ENCODE results near the gene CADPS2. TPM values are rescaled to one million over a fixed set of nuclear protein-coding genes. Genes with fewer than 3 reads are reported as not detected.

The CADPS2 gene
- total RNA-seq, 2 donors from 2014 or later: 4.3 to 11.7 TPM

DNA sequence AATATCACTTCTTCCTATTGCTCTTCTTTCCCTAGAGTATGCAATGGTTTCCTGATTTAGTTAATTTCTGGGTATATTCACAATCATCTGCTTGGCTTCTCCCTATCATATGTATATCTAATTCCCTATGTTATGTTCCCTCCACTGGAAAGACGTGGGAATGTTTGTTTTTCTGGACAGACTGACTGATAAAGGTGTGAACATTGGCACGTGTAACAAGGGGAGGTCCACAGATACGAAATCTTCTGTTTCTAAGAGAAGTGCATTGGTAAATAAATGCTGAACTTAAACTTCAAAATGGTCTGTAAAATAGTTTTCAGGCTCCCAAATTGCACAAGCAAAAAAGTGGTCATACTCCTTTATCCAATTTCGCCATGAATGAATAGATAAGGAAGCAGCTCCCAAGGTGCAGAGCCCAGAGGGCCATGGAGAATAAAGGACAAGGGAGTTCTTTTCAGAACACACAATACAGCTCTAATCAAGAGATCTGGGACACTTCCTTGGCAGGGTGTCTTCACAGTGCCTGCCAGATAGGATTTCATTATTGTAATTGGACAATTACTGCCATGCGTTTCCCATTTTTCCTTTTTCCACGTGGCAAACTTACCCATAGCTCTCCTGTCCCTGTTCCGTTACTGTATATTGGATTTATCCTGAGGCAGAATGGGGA is 329.3 kb downstream of the CADPS2 start:
- Histone ChIP-seq H3K27me3 (ENCODE audit: control insufficient read depth, insufficient read depth, low read length, poor library complexity, severe bottlenecking) (no peaks in the 10 kb centered on the region), H3K9me3 (ENCODE audit: control insufficient read depth, low read length) (no peaks in the 10 kb centered on the region), H3K27ac (ENCODE audit: low read depth, low read length) (no peak overlapping the region), H3K4me3 (ENCODE audit: low read length) (no peak overlapping the region), H3K4me1 (ENCODE audit: control insufficient read depth, insufficient read depth, low read length) (no peaks in the 10 kb centered on the region), H3K36me3 (ENCODE audit: control insufficient read depth, insufficient read depth, low read length) (no peaks in the 10 kb centered on the region), H3K9ac (ENCODE audit: extremely low read depth, low read length, poor library complexity, severe bottlenecking) (no peak overlapping the region)
- Mint-ChIP-seq H3K4me1 (peaks cover 17% of the 10 kb centered on the region), H3K27ac (no peak overlapping the region), H3K4me3 (no peak overlapping the region), H3K36me3 (ENCODE audit: low read depth) (no peaks in the 10 kb centered on the region), H3K27me3 (ENCODE audit: insufficient read depth) (no peaks in the 10 kb centered on the region), H3K9me3 (no peaks in the 10 kb centered on the region)
- 87 to 95% methylated on average over 3 to 7 of the region's 7 CpGs for WGBS, 2 experiments (ENCODE audit: insufficient coverage in 1 of 2, insufficient read length in 1 of 2)
- TF ChIP-seq, protein P1, sequence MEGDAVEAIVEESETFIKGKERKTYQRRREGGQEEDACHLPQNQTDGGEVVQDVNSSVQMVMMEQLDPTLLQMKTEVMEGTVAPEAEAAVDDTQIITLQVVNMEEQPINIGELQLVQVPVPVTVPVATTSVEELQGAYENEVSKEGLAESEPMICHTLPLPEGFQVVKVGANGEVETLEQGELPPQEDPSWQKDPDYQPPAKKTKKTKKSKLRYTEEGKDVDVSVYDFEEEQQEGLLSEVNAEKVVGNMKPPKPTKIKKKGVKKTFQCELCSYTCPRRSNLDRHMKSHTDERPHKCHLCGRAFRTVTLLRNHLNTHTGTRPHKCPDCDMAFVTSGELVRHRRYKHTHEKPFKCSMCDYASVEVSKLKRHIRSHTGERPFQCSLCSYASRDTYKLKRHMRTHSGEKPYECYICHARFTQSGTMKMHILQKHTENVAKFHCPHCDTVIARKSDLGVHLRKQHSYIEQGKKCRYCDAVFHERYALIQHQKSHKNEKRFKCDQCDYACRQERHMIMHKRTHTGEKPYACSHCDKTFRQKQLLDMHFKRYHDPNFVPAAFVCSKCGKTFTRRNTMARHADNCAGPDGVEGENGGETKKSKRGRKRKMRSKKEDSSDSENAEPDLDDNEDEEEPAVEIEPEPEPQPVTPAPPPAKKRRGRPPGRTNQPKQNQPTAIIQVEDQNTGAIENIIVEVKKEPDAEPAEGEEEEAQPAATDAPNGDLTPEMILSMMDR (conservative IDR thresholded peaks at IDR 0.05): no peak
- DNase-seq: no peak

DNA sequence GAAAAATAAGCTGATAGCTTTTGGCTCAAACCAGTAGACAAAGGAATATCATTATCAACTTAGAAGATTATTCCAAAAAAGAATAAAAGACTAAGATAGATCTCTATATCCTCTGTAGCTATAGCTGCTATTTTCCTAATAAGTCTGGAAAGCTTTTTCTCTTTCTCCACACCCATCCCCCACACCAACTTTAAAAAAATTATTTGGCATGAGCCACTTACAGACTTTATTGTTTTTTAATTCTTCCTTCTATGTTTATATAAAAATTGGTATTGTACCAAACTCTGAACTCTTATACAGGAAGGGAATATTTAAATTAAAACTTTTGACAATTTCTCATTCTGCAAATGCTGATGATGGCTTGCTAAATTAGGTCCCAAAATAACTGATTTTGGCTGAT is 330.0 kb downstream of the CADPS2 start:
- H3K4me1 ChIP-seq (ENCODE audit: control insufficient read depth, insufficient read depth, low read length): no peaks in the 10 kb centered on the region
- peaks cover 11% of the 10 kb centered on the region for H3K4me1 Mint-ChIP-seq
- H3K9me3 ChIP-seq (ENCODE audit: control insufficient read depth, low read length): no peaks in the 10 kb centered on the region
- H3K36me3 ChIP-seq (ENCODE audit: control insufficient read depth, insufficient read depth, low read length): no peaks in the 10 kb centered on the region
- no peak overlapping the region for H3K9ac ChIP-seq (ENCODE audit: extremely low read depth, low read length, poor library complexity, severe bottlenecking)
- no peak for DNase-seq
- no peaks in the 10 kb centered on the region for H3K9me3 Mint-ChIP-seq
- H3K27ac ChIP-seq (ENCODE audit: low read depth, low read length): no peak overlapping the region
- TF ChIP-seq, protein P1 (conservative IDR thresholded peaks at IDR 0.05): no peak
- no peak overlapping the region for H3K4me3 Mint-ChIP-seq
- H3K27me3 ChIP-seq (ENCODE audit: control insufficient read depth, insufficient read depth, low read length, poor library complexity, severe bottlenecking): no peaks in the 10 kb centered on the region
- H3K27ac Mint-ChIP-seq: no peak overlapping the region
- H3K27me3 Mint-ChIP-seq (ENCODE audit: insufficient read depth): no peaks in the 10 kb centered on the region
- no peak overlapping the region for H3K4me3 ChIP-seq (ENCODE audit: low read length)
- H3K36me3 Mint-ChIP-seq (ENCODE audit: low read depth): no peaks in the 10 kb centered on the region

DNA sequence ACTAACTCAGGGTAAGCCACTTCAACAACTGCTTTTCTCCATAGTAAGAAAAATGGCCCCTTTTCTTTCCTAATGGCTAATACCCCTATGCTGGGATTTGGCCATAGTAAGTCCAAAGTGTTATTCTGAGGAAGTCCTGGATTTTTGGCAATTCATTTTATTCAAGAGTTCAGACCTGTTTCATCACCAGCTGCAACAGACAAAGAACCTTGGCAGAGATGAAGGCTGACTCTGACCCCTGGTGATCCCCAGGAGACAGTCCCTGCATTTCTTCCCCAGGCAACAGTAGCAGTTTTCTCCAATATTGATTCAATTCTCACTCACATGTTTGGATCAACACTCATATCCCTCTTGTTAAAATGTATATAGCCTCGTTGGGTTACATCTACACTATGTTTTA is 332.5 kb downstream of the CADPS2 start:
- TF ChIP-seq, protein P1 (conservative IDR thresholded peaks at IDR 0.05): no peak
- H3K27ac Mint-ChIP-seq: no peak overlapping the region
- no peaks in the 10 kb centered on the region for H3K27me3 ChIP-seq (ENCODE audit: control insufficient read depth, insufficient read depth, low read length, poor library complexity, severe bottlenecking)
- no peaks in the 10 kb centered on the region for H3K4me1 ChIP-seq (ENCODE audit: control insufficient read depth, insufficient read depth, low read length)
- no peak overlapping the region for H3K4me3 ChIP-seq (ENCODE audit: low read length)
- H3K27me3 Mint-ChIP-seq (ENCODE audit: insufficient read depth): no peaks in the 10 kb centered on the region
- H3K4me1 Mint-ChIP-seq: peaks cover 7% of the 10 kb centered on the region
- no peak overlapping the region for H3K4me3 Mint-ChIP-seq
- 100% methylated on average over 1 of the region's 1 CpG; no CpG with 5 or more reads in 1 of the 2 experiments for WGBS, 2 experiments (ENCODE audit: insufficient coverage in 1 of 2, insufficient read length in 1 of 2)
- H3K9me3 ChIP-seq (ENCODE audit: control insufficient read depth, low read length): no peaks in the 10 kb centered on the region
- no peaks in the 10 kb centered on the region for H3K9me3 Mint-ChIP-seq
- no peaks in the 10 kb centered on the region for H3K36me3 Mint-ChIP-seq (ENCODE audit: low read depth)
- H3K9ac ChIP-seq (ENCODE audit: extremely low read depth, low read length, poor library complexity, severe bottlenecking): no peak overlapping the region
- DNase-seq: no peak
- H3K36me3 ChIP-seq (ENCODE audit: control insufficient read depth, insufficient read depth, low read length): no peaks in the 10 kb centered on the region
- no peak overlapping the region for H3K27ac ChIP-seq (ENCODE audit: low read depth, low read length)
